ENCODE measurements around the gene LINGO4.
"Not testable (repeated sequence)": the region's sequence is repeated elsewhere in the genome, so short reads cannot be mapped to it uniquely, and the experiment has no call there.

Gene LINGO4

DNA sequence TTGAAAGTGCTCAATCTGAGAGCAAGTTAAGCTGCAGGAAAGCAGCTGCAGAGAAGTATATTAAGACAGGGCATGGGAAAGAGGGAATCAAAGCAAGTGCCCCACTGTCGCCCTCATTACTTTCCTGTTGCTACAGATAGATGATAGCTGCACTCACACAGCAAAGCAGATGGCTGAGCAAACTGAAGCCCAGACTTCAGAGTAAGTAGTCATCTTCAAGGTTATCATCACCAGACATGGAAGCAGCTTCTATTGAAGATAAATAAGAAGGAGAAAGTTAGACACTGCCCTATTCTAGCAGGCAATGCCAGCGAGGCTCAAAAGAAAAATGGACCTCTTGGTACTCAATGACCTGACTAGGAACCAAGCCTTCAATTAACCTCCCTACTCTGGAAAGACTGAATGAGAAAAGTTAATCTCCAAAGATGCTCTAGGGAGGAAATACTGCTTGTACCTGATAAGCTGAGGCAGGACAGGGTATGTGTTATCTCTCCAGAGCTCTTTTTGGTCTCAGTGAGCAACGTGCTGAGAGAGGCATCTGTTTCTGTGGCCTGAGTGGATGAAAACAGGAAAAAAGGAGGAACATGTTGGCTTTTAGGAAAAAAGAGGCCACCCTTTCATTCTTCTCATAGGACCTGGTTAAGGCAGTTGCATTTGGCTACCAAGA lies 30.8 kb downstream of the LINGO4 start:
- Histone ChIP-seq H4K20me1 (ENCODE audit: insufficient read depth) (no peaks in the 10 kb centered on the region), H3K9ac (no peak overlapping the region), H3K36me3 (ENCODE audit: insufficient read depth) (no peaks in the 10 kb centered on the region), H3K79me2 (ENCODE audit: insufficient read depth, low read depth) (no peaks in the 10 kb centered on the region), H3K4me1 (ENCODE audit: low read depth, poor library complexity, severe bottlenecking) (no peaks in the 10 kb centered on the region), H3K27me3 (ENCODE audit: insufficient read depth, low read depth) (no peaks in the 10 kb centered on the region), H3K4me2 (no peak overlapping the region), H3K27ac (no peak overlapping the region), H3K4me3 (IDR thresholded peaks at IDR 0.05; ENCODE audit: insufficient read depth, low read depth, low read length) (no peak overlapping the region), H2AFZ (ENCODE audit: low read depth) (no peak overlapping the region)
- TF ChIP-seq, protein P1, sequence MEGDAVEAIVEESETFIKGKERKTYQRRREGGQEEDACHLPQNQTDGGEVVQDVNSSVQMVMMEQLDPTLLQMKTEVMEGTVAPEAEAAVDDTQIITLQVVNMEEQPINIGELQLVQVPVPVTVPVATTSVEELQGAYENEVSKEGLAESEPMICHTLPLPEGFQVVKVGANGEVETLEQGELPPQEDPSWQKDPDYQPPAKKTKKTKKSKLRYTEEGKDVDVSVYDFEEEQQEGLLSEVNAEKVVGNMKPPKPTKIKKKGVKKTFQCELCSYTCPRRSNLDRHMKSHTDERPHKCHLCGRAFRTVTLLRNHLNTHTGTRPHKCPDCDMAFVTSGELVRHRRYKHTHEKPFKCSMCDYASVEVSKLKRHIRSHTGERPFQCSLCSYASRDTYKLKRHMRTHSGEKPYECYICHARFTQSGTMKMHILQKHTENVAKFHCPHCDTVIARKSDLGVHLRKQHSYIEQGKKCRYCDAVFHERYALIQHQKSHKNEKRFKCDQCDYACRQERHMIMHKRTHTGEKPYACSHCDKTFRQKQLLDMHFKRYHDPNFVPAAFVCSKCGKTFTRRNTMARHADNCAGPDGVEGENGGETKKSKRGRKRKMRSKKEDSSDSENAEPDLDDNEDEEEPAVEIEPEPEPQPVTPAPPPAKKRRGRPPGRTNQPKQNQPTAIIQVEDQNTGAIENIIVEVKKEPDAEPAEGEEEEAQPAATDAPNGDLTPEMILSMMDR (conservative IDR thresholded peaks at IDR 0.05; ENCODE audit: low read depth, low read length) = no peak

DNA sequence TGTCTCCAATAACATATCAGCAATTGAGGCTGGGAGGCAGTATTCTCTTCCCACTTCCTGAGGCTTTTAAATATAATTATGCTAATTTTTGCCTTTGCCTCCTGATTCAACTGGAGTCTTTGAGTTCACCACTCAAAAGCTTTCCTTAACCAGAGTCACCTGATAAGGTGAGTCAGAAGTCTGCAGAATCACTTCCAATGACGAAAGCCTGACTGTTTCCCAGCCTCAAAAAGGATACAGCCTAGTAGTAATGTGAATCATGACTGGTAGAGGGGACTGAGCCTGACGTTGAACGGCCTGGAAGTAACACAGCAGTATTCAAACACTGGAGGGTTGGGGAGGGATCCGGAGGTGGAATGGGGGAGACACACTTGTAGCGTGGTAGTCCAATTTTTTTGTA lies 31.5 kb downstream of the LINGO4 start:
- Histone ChIP-seq H4K20me1 (ENCODE audit: insufficient read depth) (no peaks in the 10 kb centered on the region), H3K4me2 (no peak overlapping the region), H3K36me3 (ENCODE audit: insufficient read depth) (no peaks in the 10 kb centered on the region), H3K79me2 (ENCODE audit: insufficient read depth, low read depth) (no peaks in the 10 kb centered on the region), H3K27me3 (ENCODE audit: insufficient read depth, low read depth) (no peaks in the 10 kb centered on the region), H3K27ac (no peak overlapping the region), H3K4me1 (ENCODE audit: low read depth, poor library complexity, severe bottlenecking) (no peaks in the 10 kb centered on the region), H2AFZ (ENCODE audit: low read depth) (no peak overlapping the region), H3K9ac (no peak overlapping the region), H3K4me3 (IDR thresholded peaks at IDR 0.05; ENCODE audit: insufficient read depth, low read depth, low read length) (no peak overlapping the region)
- TF ChIP-seq, protein P1 (conservative IDR thresholded peaks at IDR 0.05; ENCODE audit: low read depth, low read length) = no peak

DNA sequence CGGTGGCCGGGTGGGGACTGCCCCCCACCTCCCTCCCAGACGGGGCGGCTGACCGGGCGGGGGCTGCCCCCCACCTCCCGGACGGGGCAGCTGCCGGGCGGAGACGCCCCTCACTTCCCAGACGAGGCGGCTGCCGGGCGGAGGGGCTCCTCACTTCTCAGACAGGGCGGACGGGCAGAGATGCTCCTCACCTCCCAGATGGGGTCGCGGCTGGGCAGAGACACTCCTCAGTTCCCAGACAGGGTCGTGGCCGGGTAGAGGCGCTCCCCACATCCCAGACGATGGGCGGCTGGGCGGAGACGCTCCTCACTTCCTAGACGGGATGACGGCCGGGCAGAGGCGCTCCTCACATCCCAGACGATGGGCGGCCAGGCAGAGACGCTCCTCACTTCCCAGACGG lies 35.9 kb downstream of the LINGO4 start:
- H4K20me1 ChIP-seq (ENCODE audit: insufficient read depth); H3K4me2 ChIP-seq; H3K9ac ChIP-seq; H3K79me2 ChIP-seq (ENCODE audit: insufficient read depth, low read depth); H2AFZ ChIP-seq (ENCODE audit: low read depth); H3K27ac ChIP-seq; H3K36me3 ChIP-seq (ENCODE audit: insufficient read depth); H3K27me3 ChIP-seq (ENCODE audit: insufficient read depth, low read depth); H3K4me3 ChIP-seq (IDR thresholded peaks at IDR 0.05; ENCODE audit: insufficient read depth, low read depth, low read length); H3K4me1 ChIP-seq (ENCODE audit: low read depth, poor library complexity, severe bottlenecking): not testable (repeated sequence)

DNA sequence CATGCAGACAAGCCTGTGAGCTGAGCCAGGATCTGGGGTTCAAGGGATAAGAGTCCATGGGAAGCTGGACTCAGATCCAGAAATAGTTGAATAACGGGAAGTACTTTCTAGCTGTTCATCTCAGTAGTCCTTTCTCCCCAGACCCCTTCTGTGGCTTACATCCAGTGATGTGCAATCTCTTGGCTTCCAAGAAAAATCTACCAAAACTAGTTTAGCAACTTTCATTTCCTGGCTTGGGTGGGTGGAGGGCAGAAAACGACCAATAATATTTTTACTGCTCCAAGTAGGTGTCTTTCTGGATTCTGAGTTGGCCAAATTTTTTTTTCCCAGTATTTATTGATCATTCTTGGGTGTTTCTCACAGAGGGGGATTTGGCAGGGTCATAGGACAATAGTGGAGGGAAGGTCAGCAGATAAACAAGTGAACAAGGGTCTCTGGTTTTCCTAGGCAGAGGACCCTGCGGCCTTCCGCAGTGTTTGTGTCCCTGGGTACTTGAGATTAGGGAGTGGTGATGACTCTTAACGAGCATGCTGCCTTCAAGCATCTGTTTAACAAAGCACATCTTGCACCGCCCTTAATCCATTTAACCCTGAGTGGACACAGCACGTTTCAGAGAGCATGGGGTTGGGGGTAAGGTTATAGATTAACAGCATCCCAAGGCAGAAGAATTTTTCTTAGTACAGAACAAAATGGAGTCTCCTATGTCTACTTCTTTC lies 36.7 kb downstream of the LINGO4 start:
- H3K79me2 ChIP-seq (ENCODE audit: insufficient read depth, low read depth) = not testable (repeated sequence)

DNA sequence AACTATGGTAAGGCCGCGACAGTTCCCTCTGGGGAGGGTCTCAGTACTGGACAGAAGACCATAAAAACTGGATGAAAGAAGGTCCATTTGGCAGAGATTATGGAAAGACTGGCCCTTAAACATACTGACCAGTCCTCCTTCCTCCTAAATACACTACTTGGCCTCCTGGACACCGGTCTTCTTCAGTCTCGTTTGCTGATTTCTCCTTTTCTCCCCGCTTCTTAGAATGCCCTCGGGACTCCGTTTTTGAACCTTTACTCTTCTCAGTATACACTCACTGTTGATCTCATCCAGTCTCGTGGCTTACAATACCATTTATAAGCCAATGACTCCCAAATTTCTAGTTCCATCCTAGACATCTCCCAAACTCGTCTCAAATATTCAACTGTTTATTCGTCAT lies 41.2 kb downstream of the LINGO4 start:
- Histone ChIP-seq H4K20me1 (ENCODE audit: insufficient read depth) (no peaks in the 10 kb centered on the region), H3K79me2 (ENCODE audit: insufficient read depth, low read depth) (peaks cover 20% of the 10 kb centered on the region), H3K4me3 (IDR thresholded peaks at IDR 0.05; ENCODE audit: insufficient read depth, low read depth, low read length) (peak overlapping the region; percentile 99), H3K9ac (peak overlapping the region; percentile 86), H3K36me3 (ENCODE audit: insufficient read depth) (peaks cover 22% of the 10 kb centered on the region; the same call in 1 of the 2 replicates), H3K27me3 (ENCODE audit: insufficient read depth, low read depth) (no peaks in the 10 kb centered on the region), H3K27ac (peak overlapping the region; percentile 57), H3K4me2 (peak overlapping the region; percentile 95), H3K4me1 (ENCODE audit: low read depth, poor library complexity, severe bottlenecking) (peaks cover 19% of the 10 kb centered on the region), H2AFZ (ENCODE audit: low read depth) (peak overlapping the region; percentile 95)
- TF ChIP-seq, protein P1 (conservative IDR thresholded peaks at IDR 0.05; ENCODE audit: low read depth, low read length) = no peak

More for the DNA sequence above, 36.7 kb downstream of the LINGO4 start:
- not testable (repeated sequence) for H3K4me1 ChIP-seq (ENCODE audit: low read depth, poor library complexity, severe bottlenecking); H3K4me3 ChIP-seq (IDR thresholded peaks at IDR 0.05; ENCODE audit: insufficient read depth, low read depth, low read length); H2AFZ ChIP-seq (ENCODE audit: low read depth); H3K9ac ChIP-seq; H3K27ac ChIP-seq; H3K27me3 ChIP-seq (ENCODE audit: insufficient read depth, low read depth); H3K4me2 ChIP-seq; H3K36me3 ChIP-seq (ENCODE audit: insufficient read depth); H4K20me1 ChIP-seq (ENCODE audit: insufficient read depth)

Data from KMS-11 (cell line).